Activated CD8-positive, alpha-beta T cell treated with anti-CD3 and anti-CD28 coated beads, Interleukin-2, amount 10 ng/mL, durations not matched to agents 7 days and 5 days (primary cell): ENCODE measurements around the gene RYR2. TPM values are rescaled to one million over a fixed set of nuclear protein-coding genes. Genes with fewer than 3 reads are reported as not detected.

Source experiments
- ATAC-seq: fragments of 150-1000 bp; cut with Tn5 transposase; one replicate; pipeline ENCODE4 v1.10.0; 2021; ENCODE audit warnings: moderate library complexity
- CTCF ChIA-PET: fragments of 350-600 bp; sonication (Branson Sonifier 250); formaldehyde crosslinking; loops from one replicate; lab custom pipeline; 2021; ENCODE audit warnings: antibody characterized with exemption; lab: Charles Lee
- POLR2A ChIA-PET: fragments of 350-600 bp; sonication (Branson Sonifier 250); formaldehyde crosslinking; loops from one replicate; lab custom pipeline; 2021; ENCODE audit warnings: antibody characterized with exemption; lab: Charles Lee
- DNase-seq: peaks from one replicate; pipeline ENCODE4 v3.0.0-alpha.2; 2020
- H3K27ac Mint-ChIP-seq: one replicate; pipeline ENCODE4 v1.8.0; 2021; ENCODE audit warnings: mild to moderate bottlenecking, mixed read lengths
- H3K27me3 Mint-ChIP-seq: one replicate; pipeline ENCODE4 v1.8.0; 2021; ENCODE audit warnings: low read depth, mixed read lengths
- H3K36me3 Mint-ChIP-seq: one replicate; pipeline ENCODE4 v1.8.0; 2021; ENCODE audit warnings: low read depth, mixed read lengths
- H3K4me1 Mint-ChIP-seq: one replicate; pipeline ENCODE4 v1.8.0; 2021; ENCODE audit warnings: low read depth, mixed read lengths
- H3K4me3 Mint-ChIP-seq: one replicate; pipeline ENCODE4 v1.8.0; 2021; ENCODE audit warnings: mild to moderate bottlenecking, mixed read lengths
- H3K9me3 Mint-ChIP-seq: one replicate; pipeline ENCODE4 v1.8.0; 2022; ENCODE audit warnings: mixed read lengths; ENCODE audit not compliant: insufficient read depth
- total RNA-seq, 2 experiments: library from RNA; stranded (reverse); gene quantifications; one replicate each; pipeline ENCODE4 v1.2.3, GENCODE V29; 2021

Gene RYR2
- total RNA-seq, 2 experiments from 2014 or later, result not detected

- no peak overlapping the region for H3K4me3 Mint-ChIP-seq
- H3K27me3 Mint-ChIP-seq, result no peaks in the 10 kb centered on the region
- no peaks in the 10 kb centered on the region for H3K4me1 Mint-ChIP-seq
- ATAC-seq (no peak), DNase-seq (no peak)
- no peaks in the 10 kb centered on the region for H3K9me3 Mint-ChIP-seq
- no peaks in the 10 kb centered on the region for H3K36me3 Mint-ChIP-seq
- ChIA-PET POLR2A (no interaction called here), CTCF (no interaction called here)
- H3K27ac Mint-ChIP-seq, result no peak overlapping the region
Observed at GRCh38 chr1:237467320-237467719, 425.3 kb downstream of the RYR2 start.

- Mint-ChIP-seq H3K27me3 (no peaks in the 10 kb centered on the region), H3K4me3 (no peak overlapping the region), H3K4me1 (no peaks in the 10 kb centered on the region), H3K9me3 (no peaks in the 10 kb centered on the region), H3K27ac (no peak overlapping the region), H3K36me3 (no peaks in the 10 kb centered on the region)
- DNase-seq (no peak), ATAC-seq (no peak)
- CTCF ChIA-PET, result no interaction called here
- POLR2A ChIA-PET, result no interaction called here
Observed at GRCh38 chr1:237470712-237471338, 428.8 kb downstream of the RYR2 start.

- ATAC-seq, result no peak
- Mint-ChIP-seq H3K9me3 (no peaks in the 10 kb centered on the region), H3K27me3 (no peaks in the 10 kb centered on the region)
Observed at GRCh38 chr1:237471377-237471776, 429.4 kb downstream of the RYR2 start.

GRCh38 chr1:237471956-237472355 lies 430.0 kb downstream of the RYR2 start:
- no peak overlapping the region for H3K27ac Mint-ChIP-seq
- DNase-seq (no peak), ATAC-seq (no peak)
- H3K9me3 Mint-ChIP-seq, result no peaks in the 10 kb centered on the region
- ChIA-PET POLR2A (no interaction called here), CTCF (no interaction called here)
- no peaks in the 10 kb centered on the region for H3K27me3 Mint-ChIP-seq
- no peaks in the 10 kb centered on the region for H3K36me3 Mint-ChIP-seq
- H3K4me3 Mint-ChIP-seq, result no peak overlapping the region
- no peaks in the 10 kb centered on the region for H3K4me1 Mint-ChIP-seq

More at GRCh38 chr1:237471377-237471776, 429.4 kb downstream of the RYR2 start:
- ChIA-PET CTCF (no interaction called here), POLR2A (no interaction called here)
- H3K4me1 Mint-ChIP-seq, result no peaks in the 10 kb centered on the region
- H3K27ac Mint-ChIP-seq, result no peak overlapping the region
- no peaks in the 10 kb centered on the region for H3K36me3 Mint-ChIP-seq
- no peak for DNase-seq
- H3K4me3 Mint-ChIP-seq, result no peak overlapping the region

GRCh38 chr1:237473854-237474253 lies 431.9 kb downstream of the RYR2 start:
- H3K4me3 Mint-ChIP-seq, result no peak overlapping the region
- ATAC-seq (no peak), DNase-seq (no peak)
- POLR2A ChIA-PET, result no interaction called here
- no peaks in the 10 kb centered on the region for H3K36me3 Mint-ChIP-seq
- no peaks in the 10 kb centered on the region for H3K4me1 Mint-ChIP-seq
- no peaks in the 10 kb centered on the region for H3K9me3 Mint-ChIP-seq
- no peaks in the 10 kb centered on the region for H3K27me3 Mint-ChIP-seq
- H3K27ac Mint-ChIP-seq, result no peak overlapping the region
- CTCF ChIA-PET, result no interaction called here

GRCh38 chr1:237478082-237478481 lies 436.1 kb downstream of the RYR2 start:
- no peak overlapping the region for H3K27ac Mint-ChIP-seq
- DNase-seq (no peak), ATAC-seq (no peak)
- no peaks in the 10 kb centered on the region for H3K36me3 Mint-ChIP-seq
- no peaks in the 10 kb centered on the region for H3K4me1 Mint-ChIP-seq
- ChIA-PET CTCF (no interaction called here), POLR2A (no interaction called here)
- no peak overlapping the region for H3K4me3 Mint-ChIP-seq
- no peaks in the 10 kb centered on the region for H3K9me3 Mint-ChIP-seq
- H3K27me3 Mint-ChIP-seq, result no peaks in the 10 kb centered on the region

GRCh38 chr1:237478842-237479241 lies 436.9 kb downstream of the RYR2 start:
- DNase-seq (no peak), ATAC-seq (no peak)
- H3K9me3 Mint-ChIP-seq, result no peaks in the 10 kb centered on the region
- H3K4me3 Mint-ChIP-seq, result no peak overlapping the region
- no peaks in the 10 kb centered on the region for H3K4me1 Mint-ChIP-seq
- H3K27me3 Mint-ChIP-seq, result no peaks in the 10 kb centered on the region
- no peak overlapping the region for H3K27ac Mint-ChIP-seq
- POLR2A ChIA-PET, result no interaction called here
- no peaks in the 10 kb centered on the region for H3K36me3 Mint-ChIP-seq
- CTCF ChIA-PET, result no interaction called here

GRCh38 chr1:237482777-237483176 lies 440.8 kb downstream of the RYR2 start:
- ATAC-seq (no peak), DNase-seq (no peak)
- no peak overlapping the region for H3K27ac Mint-ChIP-seq
- no peaks in the 10 kb centered on the region for H3K9me3 Mint-ChIP-seq
- H3K27me3 Mint-ChIP-seq, result no peaks in the 10 kb centered on the region
- no peak overlapping the region for H3K4me3 Mint-ChIP-seq
- H3K4me1 Mint-ChIP-seq, result no peaks in the 10 kb centered on the region
- H3K36me3 Mint-ChIP-seq, result no peaks in the 10 kb centered on the region
- CTCF ChIA-PET, result no interaction called here
- POLR2A ChIA-PET, result no interaction called here

GRCh38 chr1:237492359-237492758 lies 450.4 kb downstream of the RYR2 start:
- Mint-ChIP-seq H3K4me1 (no peaks in the 10 kb centered on the region), H3K9me3 (no peaks in the 10 kb centered on the region), H3K36me3 (no peaks in the 10 kb centered on the region), H3K27me3 (no peaks in the 10 kb centered on the region), H3K27ac (no peak overlapping the region), H3K4me3 (no peak overlapping the region)
- ChIA-PET CTCF (interaction anchor here (0.5 kb wide), 1 partner anchor 172 kb away, joined by 5 read pairs; no protein-coding TSS in a partner anchor), POLR2A (interaction anchor here (0.6 kb wide), 1 partner anchor 95 kb away, joined by 3 read pairs; no protein-coding TSS in a partner anchor)
- ATAC-seq (no peak), DNase-seq (no peak)

- Mint-ChIP-seq H3K4me1 (no peaks in the 10 kb centered on the region), H3K9me3 (no peaks in the 10 kb centered on the region), H3K27me3 (no peaks in the 10 kb centered on the region), H3K27ac (no peak overlapping the region), H3K4me3 (no peak overlapping the region), H3K36me3 (no peaks in the 10 kb centered on the region)
- ChIA-PET CTCF (no interaction called here), POLR2A (no interaction called here)
- ATAC-seq (no peak), DNase-seq (no peak)
Observed at GRCh38 chr1:237500566-237500965, 458.6 kb downstream of the RYR2 start.

- Mint-ChIP-seq H3K27me3 (no peaks in the 10 kb centered on the region), H3K4me3 (no peak overlapping the region), H3K4me1 (peaks cover 4% of the 10 kb centered on the region), H3K36me3 (no peaks in the 10 kb centered on the region), H3K27ac (no peak overlapping the region), H3K9me3 (no peaks in the 10 kb centered on the region)
- no peak for DNase-seq
- ChIA-PET POLR2A (no interaction called here), CTCF (no interaction called here)
- ATAC-seq, result no peak
Observed at GRCh38 chr1:237503292-237503691, 461.3 kb downstream of the RYR2 start.

GRCh38 chr1:237507005-237507404 lies 465.0 kb downstream of the RYR2 start:
- DNase-seq (no peak), ATAC-seq (no peak)
- Mint-ChIP-seq H3K4me3 (no peak overlapping the region), H3K36me3 (no peaks in the 10 kb centered on the region), H3K27ac (no peak overlapping the region), H3K27me3 (no peaks in the 10 kb centered on the region), H3K4me1 (peaks cover 4% of the 10 kb centered on the region), H3K9me3 (no peaks in the 10 kb centered on the region)
- CTCF ChIA-PET, result no interaction called here
- POLR2A ChIA-PET, result no interaction called here

GRCh38 chr1:237509748-237510147 lies 467.8 kb downstream of the RYR2 start:
- no peaks in the 10 kb centered on the region for H3K27me3 Mint-ChIP-seq

More at GRCh38 chr1:237509748-237510147, 467.8 kb downstream of the RYR2 start:
- peaks cover 4% of the 10 kb centered on the region for H3K4me1 Mint-ChIP-seq
- no peaks in the 10 kb centered on the region for H3K36me3 Mint-ChIP-seq
- no peaks in the 10 kb centered on the region for H3K9me3 Mint-ChIP-seq
- no peak for DNase-seq
- no peak for ATAC-seq
- POLR2A ChIA-PET, result no interaction called here
- H3K27ac Mint-ChIP-seq, result no peak overlapping the region
- H3K4me3 Mint-ChIP-seq, result no peak overlapping the region
- CTCF ChIA-PET, result no interaction called here
